NCI-H1092 (cell line): ENCODE data around the gene MARVELD2.
"Not testable (repeated sequence)": the region's sequence is repeated elsewhere in the genome, so short reads cannot be mapped to it uniquely, and the experiment has no call there.

Experiments used
- DNase-seq: peaks from one replicate; lab custom pipeline; 2025; lab: John Stamatoyannopoulos, UW

The MARVELD2 gene

GRCh38 chr5:69449511-69449910 is 34.6 kb downstream of the MARVELD2 start:
- DNase-seq, result no peak

GRCh38 chr5:69450116-69450515 is 35.2 kb downstream of the MARVELD2 start:
- DNase-seq, result no peak

GRCh38 chr5:69450527-69450926 is 35.6 kb downstream of the MARVELD2 start:
- not testable (repeated sequence) for DNase-seq

GRCh38 chr5:69451941-69452647 is 37.2 kb downstream of the MARVELD2 start:
- DNase-seq, result no peak

- not testable (repeated sequence) for DNase-seq
Measured at GRCh38 chr5:69453487-69453886, 38.6 kb downstream of the MARVELD2 start.

- no peak for DNase-seq
Measured at GRCh38 chr5:69454460-69455249, 39.7 kb downstream of the MARVELD2 start.

- DNase-seq, result not testable (repeated sequence)
Measured at GRCh38 chr5:69455428-69455988, 40.6 kb downstream of the MARVELD2 start.

- DNase-seq, result no peak
Measured at GRCh38 chr5:69462170-69462569, 47.3 kb downstream of the MARVELD2 start.

- DNase-seq, result not testable (repeated sequence)
Measured at GRCh38 chr5:69466375-69466774, 51.5 kb downstream of the MARVELD2 start.

- no peak for DNase-seq
Measured at GRCh38 chr5:69467442-69468225, 52.7 kb downstream of the MARVELD2 start.

GRCh38 chr5:69468631-69469030 is 53.7 kb downstream of the MARVELD2 start:
- DNase-seq, result no peak

- DNase-seq, result not testable (repeated sequence)
Measured at GRCh38 chr5:69471516-69471915, 56.6 kb downstream of the MARVELD2 start.

- DNase-seq, result not testable (repeated sequence)
Measured at GRCh38 chr5:69472535-69473143, 57.7 kb downstream of the MARVELD2 start.

GRCh38 chr5:69477170-69477569 is 62.3 kb downstream of the MARVELD2 start:
- no peak for DNase-seq

GRCh38 chr5:69478296-69478695 is 63.4 kb downstream of the MARVELD2 start:
- DNase-seq, result not testable (repeated sequence)

GRCh38 chr5:69484891-69485290 is 70.0 kb downstream of the MARVELD2 start:
- no peak for DNase-seq

- no peak for DNase-seq
Measured at GRCh38 chr5:69485471-69485870, 70.6 kb downstream of the MARVELD2 start.

GRCh38 chr5:69489246-69489645 is 74.3 kb downstream of the MARVELD2 start:
- DNase-seq, result no peak

GRCh38 chr5:69491027-69491426 is 76.1 kb downstream of the MARVELD2 start:
- no peak for DNase-seq

- no peak for DNase-seq
Measured at GRCh38 chr5:69491838-69492390, 77.0 kb downstream of the MARVELD2 start.

GRCh38 chr5:69492391-69492922 is 77.5 kb downstream of the MARVELD2 start, which contains the start of gene OCLN:
Gene OCLN, plus strand, starts transcription at chr5:69492790. Its CDS starts 11,455 bp downstream, at chr5:69504245.
- DNase-seq, result peak; percentile 5
